Glutamatergic neuron (in vitro differentiated cells): Measurements from ENCODE around the gene UCMA. TPM values are rescaled to one million over a fixed set of nuclear protein-coding genes. Genes with fewer than 3 reads are reported as not detected.

Source experiments
- DNase-seq: peaks from one replicate; pipeline ENCODE4 v3.0.0; 2022
- H3K27ac Mint-ChIP-seq: one replicate; pipeline ENCODE4 v1.8.0; 2020; ENCODE audit warnings: mild to moderate bottlenecking, mixed read lengths, inconsistent platforms; ENCODE audit not compliant: unreplicated experiment
- H3K27me3 Mint-ChIP-seq: one replicate; pipeline ENCODE4 v1.8.0; 2020; ENCODE audit warnings: mild to moderate bottlenecking, moderate library complexity, mixed read lengths, inconsistent platforms; ENCODE audit not compliant: unreplicated experiment
- H3K36me3 Mint-ChIP-seq: one replicate; pipeline ENCODE4 v1.8.0; 2020; ENCODE audit warnings: mild to moderate bottlenecking, mixed read lengths, inconsistent platforms; ENCODE audit not compliant: unreplicated experiment
- H3K4me1 Mint-ChIP-seq: one replicate; pipeline ENCODE4 v1.8.0; 2020; ENCODE audit warnings: mild to moderate bottlenecking, low read depth, mixed read lengths, inconsistent platforms; ENCODE audit not compliant: unreplicated experiment
- H3K4me3 Mint-ChIP-seq: one replicate; pipeline ENCODE4 v1.8.0; 2020; ENCODE audit warnings: mild to moderate bottlenecking, mixed read lengths, inconsistent platforms; ENCODE audit not compliant: unreplicated experiment
- H3K9me3 Mint-ChIP-seq: one replicate; pipeline ENCODE4 v1.8.0; 2020; ENCODE audit warnings: mild to moderate bottlenecking, moderate library complexity, mixed read lengths, inconsistent platforms; ENCODE audit not compliant: unreplicated experiment
- CTCF ChIP-seq: fragments of 200-600 bp; sonication (generic); IDR thresholded peaks from one replicate; pipeline ENCODE4 v1.5.0; 2021; ENCODE audit not compliant: partially characterized antibody, unreplicated experiment
- total RNA-seq: library from RNA; stranded (reverse); fragmentation: NEBNext Ultra II Directional; extraction: Animal tissue kit (Norgen Biotek cat#: 25700); gene quantifications from one replicate; pipeline ENCODE4 v1.2.1, GENCODE V29; 2021; ENCODE audit not compliant: unreplicated experiment

Gene UCMA
- total RNA-seq, 1 donor from 2014 or later = not detected

GRCh38 chr10:13224210-13224995 lies 9.8 kb downstream of the UCMA start:
- H3K9me3 Mint-ChIP-seq = no peaks in the 10 kb centered on the region
- no peaks in the 10 kb centered on the region for H3K4me1 Mint-ChIP-seq
- no peak for DNase-seq
- H3K36me3 Mint-ChIP-seq = no peaks in the 10 kb centered on the region
- peaks cover 3% of the 10 kb centered on the region for H3K27me3 Mint-ChIP-seq
- TF ChIP-seq CTCF = no peak
- H3K4me3 Mint-ChIP-seq = no peak overlapping the region
- H3K27ac Mint-ChIP-seq = no peak overlapping the region

- H3K4me1 Mint-ChIP-seq = no peaks in the 10 kb centered on the region
- no peak for TF ChIP-seq CTCF
- no peaks in the 10 kb centered on the region for H3K36me3 Mint-ChIP-seq
- H3K27ac Mint-ChIP-seq = no peak overlapping the region
- H3K27me3 Mint-ChIP-seq = no peaks in the 10 kb centered on the region
- no peak overlapping the region for H3K4me3 Mint-ChIP-seq
- H3K9me3 Mint-ChIP-seq = no peaks in the 10 kb centered on the region
- DNase-seq = no peak
Observed at GRCh38 chr10:13223241-13223640, 10.9 kb downstream of the UCMA start.

GRCh38 chr10:13222566-13222965 lies 11.6 kb downstream of the UCMA start:
- H3K36me3 Mint-ChIP-seq = no peaks in the 10 kb centered on the region
- no peak overlapping the region for H3K4me3 Mint-ChIP-seq
- H3K27ac Mint-ChIP-seq = no peak overlapping the region
- TF ChIP-seq CTCF = no peak
- H3K9me3 Mint-ChIP-seq = no peaks in the 10 kb centered on the region
- H3K27me3 Mint-ChIP-seq = no peaks in the 10 kb centered on the region
- H3K4me1 Mint-ChIP-seq = no peaks in the 10 kb centered on the region
- no peak for DNase-seq

GRCh38 chr10:13222151-13222550 lies 12.0 kb downstream of the UCMA start:
- no peak for TF ChIP-seq CTCF
- no peaks in the 10 kb centered on the region for H3K36me3 Mint-ChIP-seq
- H3K27ac Mint-ChIP-seq = no peak overlapping the region
- H3K4me1 Mint-ChIP-seq = no peaks in the 10 kb centered on the region
- no peak for DNase-seq
- H3K9me3 Mint-ChIP-seq = no peaks in the 10 kb centered on the region
- no peak overlapping the region for H3K4me3 Mint-ChIP-seq
- H3K27me3 Mint-ChIP-seq = no peaks in the 10 kb centered on the region

- DNase-seq = no peak
- Mint-ChIP-seq H3K4me1 (no peaks in the 10 kb centered on the region), H3K9me3 (no peaks in the 10 kb centered on the region), H3K36me3 (no peaks in the 10 kb centered on the region), H3K27me3 (no peaks in the 10 kb centered on the region), H3K4me3 (no peak overlapping the region), H3K27ac (no peak overlapping the region)
- TF ChIP-seq CTCF = no peak
Observed at GRCh38 chr10:13221572-13221971, 12.6 kb downstream of the UCMA start.
